Thyroid gland (tissue), 4 donors: ENCODE measurements around the gene AKR1C1.

ENCODE experiments used
- POLR2A ChIP-seq, 2 donors: fragments of 450-650 bp; IDR thresholded peaks; one replicate each; pipeline ENCODE4 v1.6.1; 2017; ENCODE audit warnings: antibody characterized with exemption in 2 of 2, mild to moderate bottlenecking in 2 of 2, moderate library complexity in 1 of 2
- TF ChIP-seq, protein P1 (sequence below), 6 experiments: fragments of 200-600 bp in 3 of 6; fragments of 450-650 bp in 3 of 6; sonication (generic) in 3 of 6; IDR thresholded peaks; one replicate each; pipeline ENCODE4 v1.5.1; 2016 to 2019; ENCODE audit warnings: antibody characterized with exemption in 6 of 6, mild to moderate bottlenecking in 2 of 6, inconsistent platforms in 1 of 6, moderate library complexity in 1 of 6

DNA sequence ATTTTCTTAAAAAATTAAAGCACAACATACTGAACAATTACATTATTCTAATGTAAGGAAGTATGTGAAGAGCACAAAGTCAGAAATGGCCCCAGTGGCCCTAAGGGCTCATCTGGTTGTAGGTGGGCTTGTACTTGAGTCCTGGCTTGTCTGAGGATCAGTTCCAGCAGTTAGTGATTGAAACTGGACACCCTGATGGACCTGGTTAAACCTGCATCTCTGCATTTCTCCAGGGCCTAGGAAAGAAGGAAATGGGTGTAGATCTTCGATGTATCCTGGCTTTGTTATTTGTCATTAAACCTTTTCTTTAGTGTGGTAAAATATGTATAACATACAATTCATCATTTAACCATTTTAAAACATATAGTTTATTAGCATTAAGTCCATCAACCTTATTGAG lies 50.2 kb downstream of the AKR1C1 start:
- TF ChIP-seq, protein P1, sequence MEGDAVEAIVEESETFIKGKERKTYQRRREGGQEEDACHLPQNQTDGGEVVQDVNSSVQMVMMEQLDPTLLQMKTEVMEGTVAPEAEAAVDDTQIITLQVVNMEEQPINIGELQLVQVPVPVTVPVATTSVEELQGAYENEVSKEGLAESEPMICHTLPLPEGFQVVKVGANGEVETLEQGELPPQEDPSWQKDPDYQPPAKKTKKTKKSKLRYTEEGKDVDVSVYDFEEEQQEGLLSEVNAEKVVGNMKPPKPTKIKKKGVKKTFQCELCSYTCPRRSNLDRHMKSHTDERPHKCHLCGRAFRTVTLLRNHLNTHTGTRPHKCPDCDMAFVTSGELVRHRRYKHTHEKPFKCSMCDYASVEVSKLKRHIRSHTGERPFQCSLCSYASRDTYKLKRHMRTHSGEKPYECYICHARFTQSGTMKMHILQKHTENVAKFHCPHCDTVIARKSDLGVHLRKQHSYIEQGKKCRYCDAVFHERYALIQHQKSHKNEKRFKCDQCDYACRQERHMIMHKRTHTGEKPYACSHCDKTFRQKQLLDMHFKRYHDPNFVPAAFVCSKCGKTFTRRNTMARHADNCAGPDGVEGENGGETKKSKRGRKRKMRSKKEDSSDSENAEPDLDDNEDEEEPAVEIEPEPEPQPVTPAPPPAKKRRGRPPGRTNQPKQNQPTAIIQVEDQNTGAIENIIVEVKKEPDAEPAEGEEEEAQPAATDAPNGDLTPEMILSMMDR (IDR thresholded peaks at IDR 0.05): no peak
- no peak for TF ChIP-seq POLR2A (IDR thresholded peaks at IDR 0.05)
